Testis (tissue), 2 donors: ENCODE data around the gene TXNDC8.

Experiments
- POLR2A ChIP-seq: fragments of 450-650 bp; IDR thresholded peaks from one replicate; pipeline ENCODE4 v1.6.1; 2017; ENCODE audit warnings: antibody characterized with exemption, mild to moderate bottlenecking, moderate library complexity
- TF ChIP-seq, protein P1 (sequence below), 3 experiments: fragments of 450-650 bp in 2 of 3; fragments of 200-600 bp in 1 of 3; sonication (generic) in 1 of 3; IDR thresholded peaks; one replicate each; pipeline ENCODE4 v1.5.1; 2016 to 2019; ENCODE audit warnings: antibody characterized with exemption in 3 of 3, mild to moderate bottlenecking in 2 of 3, moderate library complexity in 1 of 3

DNA sequence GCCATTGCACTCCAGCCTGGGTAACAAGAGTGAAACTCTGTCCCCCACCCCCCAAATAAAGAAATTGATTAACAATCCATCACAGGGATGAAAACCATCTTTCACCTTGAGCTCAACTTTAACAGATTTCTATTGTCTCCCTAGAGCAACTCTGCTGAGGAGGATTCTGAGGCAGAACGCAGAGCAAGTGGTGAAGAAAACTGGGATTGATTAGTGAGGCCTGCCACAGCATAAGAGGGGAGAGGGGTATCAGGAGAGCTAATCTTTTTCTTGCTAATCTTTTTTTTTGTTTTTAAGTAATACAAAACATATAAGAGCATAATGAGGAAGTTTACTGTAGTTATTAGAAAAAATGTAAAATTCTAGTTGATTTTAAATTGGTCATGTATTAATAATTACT is 8.9 kb downstream of the TXNDC8 start:
- TF ChIP-seq, protein P1, sequence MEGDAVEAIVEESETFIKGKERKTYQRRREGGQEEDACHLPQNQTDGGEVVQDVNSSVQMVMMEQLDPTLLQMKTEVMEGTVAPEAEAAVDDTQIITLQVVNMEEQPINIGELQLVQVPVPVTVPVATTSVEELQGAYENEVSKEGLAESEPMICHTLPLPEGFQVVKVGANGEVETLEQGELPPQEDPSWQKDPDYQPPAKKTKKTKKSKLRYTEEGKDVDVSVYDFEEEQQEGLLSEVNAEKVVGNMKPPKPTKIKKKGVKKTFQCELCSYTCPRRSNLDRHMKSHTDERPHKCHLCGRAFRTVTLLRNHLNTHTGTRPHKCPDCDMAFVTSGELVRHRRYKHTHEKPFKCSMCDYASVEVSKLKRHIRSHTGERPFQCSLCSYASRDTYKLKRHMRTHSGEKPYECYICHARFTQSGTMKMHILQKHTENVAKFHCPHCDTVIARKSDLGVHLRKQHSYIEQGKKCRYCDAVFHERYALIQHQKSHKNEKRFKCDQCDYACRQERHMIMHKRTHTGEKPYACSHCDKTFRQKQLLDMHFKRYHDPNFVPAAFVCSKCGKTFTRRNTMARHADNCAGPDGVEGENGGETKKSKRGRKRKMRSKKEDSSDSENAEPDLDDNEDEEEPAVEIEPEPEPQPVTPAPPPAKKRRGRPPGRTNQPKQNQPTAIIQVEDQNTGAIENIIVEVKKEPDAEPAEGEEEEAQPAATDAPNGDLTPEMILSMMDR (IDR thresholded peaks at IDR 0.05): no peak
- TF ChIP-seq POLR2A: no peak
